SHP77 (cell line): ENCODE data around the gene GRIN2A.

ENCODE experiments used
- DNase-seq, 2 experiments: peaks; one replicate each; lab custom pipeline; 2025; lab: John Stamatoyannopoulos, UW

GRIN2A gene

GRCh38 chr16:10086620-10087019 is 95.6 kb downstream of the GRIN2A start:
- no peak for DNase-seq

DNA sequence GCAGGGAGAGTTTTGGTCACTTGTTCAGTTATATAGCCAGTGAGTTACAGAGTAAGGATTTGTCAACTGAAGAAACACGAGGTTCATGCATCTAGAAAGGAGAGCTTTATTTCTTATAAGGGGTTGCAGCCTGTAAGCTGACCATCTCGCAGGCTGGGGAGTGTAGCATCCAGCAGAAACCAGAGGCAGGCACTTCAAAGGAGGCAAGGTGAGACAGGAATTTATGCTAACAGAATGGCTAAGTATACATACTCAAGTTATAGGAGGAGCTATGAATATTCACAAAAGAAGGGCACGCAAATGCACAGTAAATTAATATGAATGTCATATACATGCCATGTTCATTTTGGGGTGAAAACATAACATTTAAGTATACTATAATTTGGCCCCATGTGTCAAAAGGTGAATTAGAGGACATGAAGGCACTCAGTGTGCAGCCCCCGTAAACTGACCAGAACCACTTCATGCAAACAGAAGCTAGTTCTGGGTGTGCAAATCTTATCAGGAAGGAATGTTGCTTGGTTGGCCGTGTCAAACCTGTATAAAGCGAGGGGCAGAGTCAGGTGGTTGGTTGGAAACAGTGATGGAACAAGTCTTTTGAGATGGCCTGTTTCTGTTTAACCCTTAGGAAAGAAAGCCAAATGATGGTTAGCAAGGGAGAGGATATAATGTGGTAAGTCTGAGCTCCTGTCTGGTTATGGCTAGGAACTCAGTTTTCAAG is 97.0 kb downstream of the GRIN2A start:
- no peak for DNase-seq

- no peak for DNase-seq
Observed at GRCh38 chr16:10083301-10083700, 98.9 kb downstream of the GRIN2A start.

GRCh38 chr16:10081201-10081940 is 100.9 kb downstream of the GRIN2A start:
- DNase-seq = no peak

- DNase-seq = no peak
Observed at GRCh38 chr16:10080051-10080772, 102.0 kb downstream of the GRIN2A start.

GRCh38 chr16:10078541-10078949 is 103.7 kb downstream of the GRIN2A start:
- no peak for DNase-seq

DNA sequence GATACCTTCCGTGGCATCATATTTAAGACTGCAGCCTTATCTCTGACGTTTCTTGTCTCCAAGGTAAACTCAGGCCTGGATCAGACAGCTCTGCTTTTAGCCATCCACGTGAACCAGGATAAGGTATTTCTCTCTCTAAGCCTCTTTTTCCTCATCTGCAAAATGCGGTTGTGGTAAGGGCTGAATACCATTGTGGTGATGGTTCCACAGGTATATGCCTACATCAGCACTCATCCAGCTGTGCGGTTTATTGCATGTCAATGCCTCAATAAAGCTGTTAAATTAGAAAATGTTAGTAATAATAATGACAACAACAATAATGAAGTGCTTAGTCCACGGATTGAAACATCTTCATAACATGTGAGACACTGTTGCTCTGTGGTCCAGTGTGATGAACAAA is 104.4 kb downstream of the GRIN2A start:
- no peak for DNase-seq

DNA sequence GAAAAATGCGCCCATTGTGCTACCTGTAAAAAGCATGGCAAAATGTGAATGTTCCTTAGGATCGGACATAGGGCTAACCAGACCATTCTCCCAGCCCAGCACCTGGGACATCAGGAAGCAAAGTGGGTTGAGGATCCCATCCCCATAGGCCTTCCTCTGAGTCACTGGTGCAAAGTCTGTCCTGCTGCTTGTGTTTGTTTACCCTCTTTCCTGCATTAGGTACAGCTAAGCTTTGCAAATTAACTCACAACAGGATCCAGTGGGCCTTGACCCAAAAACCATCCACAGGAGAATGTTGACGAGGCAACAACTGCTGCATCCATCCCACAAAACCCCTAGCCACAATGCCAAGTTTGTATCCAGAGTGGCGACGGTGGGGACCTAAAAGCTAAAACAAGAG is 106.2 kb downstream of the GRIN2A start:
- DNase-seq = no peak

GRCh38 chr16:10070591-10070990 is 111.6 kb downstream of the GRIN2A start:
- no peak for DNase-seq

GRCh38 chr16:10069374-10069773 is 112.9 kb downstream of the GRIN2A start:
- no peak for DNase-seq

GRCh38 chr16:10067835-10068234 is 114.4 kb downstream of the GRIN2A start:
- no peak for DNase-seq

- DNase-seq = no peak
Observed at GRCh38 chr16:10067406-10067805, 114.8 kb downstream of the GRIN2A start.

GRCh38 chr16:10065019-10065418 is 117.2 kb downstream of the GRIN2A start:
- no peak for DNase-seq

GRCh38 chr16:10048850-10049249 is 133.4 kb downstream of the GRIN2A start:
- DNase-seq = no peak

DNA sequence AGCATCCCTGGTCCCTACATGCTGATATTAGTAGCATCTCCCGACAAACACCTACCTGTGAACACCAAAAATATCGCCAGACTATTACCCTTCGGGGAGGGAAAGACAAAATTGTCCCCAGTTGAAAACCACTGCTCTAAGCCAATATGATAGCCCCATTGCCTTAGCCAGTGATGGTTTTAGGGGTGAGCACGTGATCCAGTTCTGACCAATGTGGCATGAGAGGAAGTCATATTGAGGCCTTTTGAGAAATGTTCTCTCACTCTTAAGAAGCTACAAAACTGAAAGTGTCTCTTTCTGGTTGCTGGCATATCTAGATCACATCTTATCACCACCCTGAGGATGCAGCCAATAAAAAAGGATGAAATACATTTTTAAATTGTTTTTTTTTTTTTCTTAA is 136.3 kb downstream of the GRIN2A start:
- DNase-seq = no peak

GRCh38 chr16:10045291-10045775 is 136.9 kb downstream of the GRIN2A start:
- no peak for DNase-seq

DNA sequence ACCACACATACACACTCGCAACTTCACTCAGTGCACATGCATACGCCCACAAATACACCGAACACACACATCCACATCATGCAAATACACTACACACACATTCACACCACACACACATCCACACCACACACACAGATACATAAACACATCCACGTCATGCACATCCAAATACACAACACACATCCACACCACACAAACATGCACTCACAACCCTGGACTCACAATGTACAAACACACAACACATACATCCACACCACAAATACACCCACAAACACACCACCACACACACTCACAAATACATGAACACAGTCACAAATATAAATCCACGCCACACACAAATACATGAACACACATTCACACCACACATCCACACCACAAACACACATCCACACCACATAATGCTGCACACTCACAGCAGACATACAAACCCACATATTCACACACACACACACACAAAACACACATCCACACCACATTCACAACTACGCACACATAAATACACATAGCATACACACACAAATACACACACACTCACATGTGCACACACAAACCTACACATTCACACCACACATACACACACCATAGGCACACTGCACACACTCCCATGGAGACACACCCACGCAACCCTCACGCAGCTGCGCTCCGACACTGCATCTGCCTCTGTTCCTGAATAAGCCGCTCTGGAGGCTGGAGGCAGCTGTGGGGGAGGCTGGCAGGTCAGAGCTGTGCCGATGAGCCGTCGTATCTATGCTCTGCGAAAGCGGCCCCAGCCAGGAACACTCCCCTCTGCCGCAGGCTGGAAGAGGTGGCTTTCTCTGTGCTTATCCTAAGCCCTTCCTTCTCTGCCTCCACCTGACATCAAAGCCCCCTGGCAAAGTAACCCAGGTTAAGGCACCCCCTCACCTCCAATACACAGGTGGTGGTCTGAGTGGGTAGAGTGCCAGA is 141.8 kb downstream of the GRIN2A start:
- no peak for DNase-seq

DNA sequence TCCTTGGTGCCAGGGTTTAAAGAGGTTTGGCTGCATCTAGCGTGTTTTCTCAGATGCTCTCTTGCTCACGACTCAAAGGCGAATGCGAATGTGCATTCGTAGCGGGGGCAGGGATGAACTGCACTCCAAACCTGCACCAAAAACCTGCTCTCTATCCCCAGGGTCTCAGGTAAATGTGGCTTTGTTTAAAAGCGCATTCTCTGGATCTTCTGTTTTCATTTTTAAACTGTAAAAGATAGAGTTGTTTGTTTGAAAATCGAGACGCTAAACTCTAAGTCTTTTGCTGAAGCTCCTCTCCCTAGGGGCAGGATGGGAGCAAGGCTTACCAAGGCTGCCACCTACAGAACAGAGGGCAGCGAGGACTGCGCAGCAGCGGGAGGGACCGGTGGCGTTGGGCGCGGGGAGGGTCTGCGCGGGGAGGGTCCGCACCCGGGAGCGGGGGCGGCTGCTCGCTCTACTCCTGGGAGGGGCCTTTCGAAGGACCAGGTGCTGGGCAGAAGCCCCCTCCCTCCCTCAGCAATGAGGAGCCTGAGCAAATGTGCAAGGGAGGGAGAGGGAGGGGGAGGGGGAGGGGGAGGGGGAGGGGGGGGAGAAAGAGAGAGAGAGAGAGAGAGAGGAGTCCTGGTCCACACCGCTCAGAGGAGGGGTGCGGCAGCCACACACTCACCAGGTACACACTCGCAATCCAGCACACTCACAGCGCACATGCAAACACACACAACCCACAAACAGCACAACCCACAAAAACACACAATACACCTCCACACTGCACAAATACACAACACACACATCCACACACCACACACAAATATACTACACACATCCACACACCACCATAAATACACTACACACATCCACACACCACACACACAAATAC is 142.8 kb downstream of the GRIN2A start:
- no peak for DNase-seq

- DNase-seq = no peak
Observed at GRCh38 chr16:10037751-10038150, 144.5 kb downstream of the GRIN2A start.

DNA sequence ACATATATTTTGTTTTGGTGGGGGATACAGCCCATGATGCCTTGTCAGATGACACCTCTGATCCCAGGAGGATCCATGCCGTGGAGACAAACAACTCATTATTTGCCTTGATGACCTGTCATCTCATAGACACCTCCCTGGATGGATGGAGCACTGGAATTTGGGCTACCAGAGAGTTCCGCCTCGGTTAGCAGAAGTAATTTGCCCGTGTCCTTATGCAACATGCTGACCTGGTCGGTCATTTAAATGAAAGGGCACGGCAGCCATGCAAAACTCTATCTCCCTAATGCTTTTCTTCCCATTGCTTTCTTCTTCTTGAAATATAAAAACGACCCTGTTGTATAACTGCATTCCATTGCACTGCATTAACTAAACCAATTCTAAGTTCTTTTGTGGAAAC is 145.3 kb downstream of the GRIN2A start:
- no peak for DNase-seq

- no peak for DNase-seq
Observed at GRCh38 chr16:10033556-10033955, 148.7 kb downstream of the GRIN2A start.
